ENCODE measurements around the gene TRPM2.

Gene TRPM2

DNA sequence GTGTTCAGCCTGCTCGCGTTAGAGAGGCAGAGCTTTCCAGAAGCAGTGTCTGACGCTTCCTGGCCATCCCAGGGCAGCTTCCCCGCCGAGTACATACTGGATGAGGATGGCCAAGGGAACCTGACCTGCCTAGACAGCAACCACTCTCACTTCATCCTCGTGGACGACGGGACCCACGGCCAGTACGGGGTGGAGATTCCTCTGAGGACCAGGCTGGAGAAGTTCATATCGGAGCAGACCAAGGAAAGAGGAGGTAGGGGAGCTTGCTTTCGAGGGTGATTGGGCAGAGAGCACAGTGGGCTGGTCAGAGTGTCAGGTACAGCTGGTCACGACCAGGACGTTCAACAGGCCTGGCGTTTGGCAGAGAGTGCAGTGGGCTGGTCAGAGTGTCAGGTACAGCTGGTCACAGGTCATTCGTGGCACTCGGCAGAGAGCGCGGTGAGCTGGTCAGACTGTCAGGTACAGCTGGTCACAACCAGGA lies 22.4 kb downstream of the TRPM2 start:
- DNase-seq (no peak), ATAC-seq (replicated peaks) (no peak)
- peaks cover 10 to 11% of the 10 kb centered on the region in 2 donors for H3K9me3 Mint-ChIP-seq
- H3K4me3 Mint-ChIP-seq = peak overlapping the region in 1 of 2 donors; percentile 30
- no peaks in the 10 kb centered on the region for H3K27me3 Mint-ChIP-seq
- H3K36me3 Mint-ChIP-seq = peaks cover 6 to 17% of the 10 kb centered on the region in 2 donors
- H3K27ac Mint-ChIP-seq = peak overlapping the region; percentile 79
- H3K4me1 Mint-ChIP-seq = peaks cover 22 to 25% of the 10 kb centered on the region in 2 donors

GRCh38 chr21:44376606-44377005 lies 23.2 kb downstream of the TRPM2 start:
- H3K4me3 Mint-ChIP-seq = no peak overlapping the region
- DNase-seq (no peak), ATAC-seq (replicated peaks) (no peak)
- peaks cover 22 to 25% of the 10 kb centered on the region in 2 donors for H3K4me1 Mint-ChIP-seq
- H3K27ac Mint-ChIP-seq = no peak overlapping the region
- peaks cover 6 to 16% of the 10 kb centered on the region in 2 donors for H3K36me3 Mint-ChIP-seq
- H3K27me3 Mint-ChIP-seq = no peaks in the 10 kb centered on the region
- H3K9me3 Mint-ChIP-seq = peaks cover 7 to 8% of the 10 kb centered on the region in 2 donors

DNA sequence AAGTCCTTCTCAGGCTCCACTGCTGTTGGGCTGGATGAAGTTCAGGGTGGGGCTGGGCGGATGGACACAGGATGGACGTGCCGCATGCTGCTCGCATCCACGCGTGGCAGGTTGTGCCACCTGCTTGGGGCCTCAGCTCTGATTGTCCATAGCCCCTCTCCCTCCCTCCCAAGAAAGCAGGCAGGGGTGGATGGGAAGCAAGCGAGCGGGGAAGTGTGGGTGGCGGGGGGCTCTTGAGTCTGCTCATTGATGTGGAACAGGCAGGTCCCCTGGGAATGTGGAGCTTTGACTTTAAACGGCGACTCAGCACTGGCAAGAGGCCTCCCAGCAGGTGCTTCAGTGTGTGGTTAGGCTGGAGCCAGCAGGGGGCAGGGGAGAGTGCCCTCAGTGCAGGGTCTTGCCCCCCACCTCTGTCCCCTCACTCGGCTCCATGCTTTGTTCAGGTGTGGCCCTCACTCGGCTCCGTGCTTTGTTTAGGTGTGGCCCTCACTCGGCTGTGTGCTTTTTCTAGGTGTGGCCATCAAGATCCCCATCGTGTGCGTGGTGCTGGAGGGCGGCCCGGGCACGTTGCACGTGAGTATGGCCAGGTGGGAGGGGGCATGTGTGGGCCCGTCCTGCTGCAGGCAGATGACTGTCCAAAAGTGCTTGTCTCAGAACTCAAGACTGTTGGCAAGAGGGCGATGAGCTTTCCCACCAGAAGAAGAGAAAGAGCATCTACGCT lies 23.9 kb downstream of the TRPM2 start:
- ATAC-seq (replicated peaks) (peak in 1 of 2 donors; percentile 23), DNase-seq (no peak)
- H3K27me3 Mint-ChIP-seq = no peaks in the 10 kb centered on the region
- H3K36me3 Mint-ChIP-seq = peaks cover 9 to 20% of the 10 kb centered on the region in 2 donors
- no peak overlapping the region for H3K27ac Mint-ChIP-seq
- peaks cover 7 to 8% of the 10 kb centered on the region in 2 donors for H3K9me3 Mint-ChIP-seq
- no peak overlapping the region for H3K4me3 Mint-ChIP-seq
- peaks cover 22 to 25% of the 10 kb centered on the region in 2 donors for H3K4me1 Mint-ChIP-seq

DNA sequence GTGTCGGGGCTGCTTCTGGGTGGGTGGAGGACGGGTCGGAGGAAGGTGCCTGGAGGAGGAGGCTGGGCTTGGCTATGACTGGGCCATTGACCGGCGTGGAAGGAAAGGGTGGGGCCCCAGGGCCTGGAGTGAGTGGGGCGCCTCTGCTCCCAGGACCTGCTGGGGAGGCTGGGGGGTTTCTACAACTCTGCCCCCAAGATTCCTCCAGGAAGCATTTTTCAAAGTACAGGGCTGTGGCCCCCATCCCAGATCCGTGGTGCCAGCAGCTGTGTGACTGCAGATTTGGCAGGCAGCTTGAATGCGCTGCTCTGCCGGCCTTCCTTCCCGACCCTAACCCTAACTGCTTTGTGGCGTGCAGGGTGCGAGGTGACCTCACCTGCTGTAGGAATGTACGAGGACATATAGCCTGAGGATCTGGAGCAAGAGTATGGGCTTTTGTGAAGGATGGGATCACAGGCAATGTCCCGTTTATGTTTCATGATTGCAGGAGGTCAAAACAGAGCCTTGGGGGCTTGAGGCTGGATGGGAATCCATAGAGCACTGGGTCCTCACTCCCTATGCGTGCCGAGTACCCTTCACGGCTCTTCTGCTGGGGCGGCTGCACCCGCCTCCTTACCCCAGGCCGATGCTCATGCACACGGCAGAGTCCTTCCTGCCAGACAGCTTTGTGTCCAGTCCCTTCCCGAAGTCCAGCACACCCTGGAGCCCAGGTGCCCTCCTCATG lies 24.7 kb downstream of the TRPM2 start:
- Mint-ChIP-seq H3K27ac (no peak overlapping the region), H3K4me1 (peaks cover 22 to 25% of the 10 kb centered on the region in 2 donors), H3K9me3 (peaks cover 7 to 8% of the 10 kb centered on the region in 2 donors), H3K27me3 (no peaks in the 10 kb centered on the region), H3K4me3 (no peak overlapping the region), H3K36me3 (peaks cover 12 to 25% of the 10 kb centered on the region in 2 donors)
- ATAC-seq (replicated peaks) = no peak
- no peak for DNase-seq

- peaks cover 22 to 25% of the 10 kb centered on the region in 2 donors for H3K4me1 Mint-ChIP-seq
- no peak overlapping the region for H3K4me3 Mint-ChIP-seq
- no peak for DNase-seq
- H3K9me3 Mint-ChIP-seq = peaks cover 7 to 12% of the 10 kb centered on the region in 2 donors
- H3K36me3 Mint-ChIP-seq = peaks cover 16 to 33% of the 10 kb centered on the region in 2 donors
- H3K27ac Mint-ChIP-seq = no peak overlapping the region
- H3K27me3 Mint-ChIP-seq = no peaks in the 10 kb centered on the region
- no peak for ATAC-seq (replicated peaks)
Observed at GRCh38 chr21:44378646-44379514, 25.5 kb downstream of the TRPM2 start.

- DNase-seq (no peak), ATAC-seq (replicated peaks) (no peak)
- H3K27me3 Mint-ChIP-seq = no peaks in the 10 kb centered on the region
- H3K4me1 Mint-ChIP-seq = peaks cover 22 to 25% of the 10 kb centered on the region in 2 donors
- peaks cover 10 to 18% of the 10 kb centered on the region in 2 donors for H3K9me3 Mint-ChIP-seq
- H3K4me3 Mint-ChIP-seq = no peak overlapping the region
- H3K36me3 Mint-ChIP-seq = peaks cover 19 to 39% of the 10 kb centered on the region in 2 donors
- no peak overlapping the region for H3K27ac Mint-ChIP-seq
Observed at GRCh38 chr21:44379515-44379848, 26.1 kb downstream of the TRPM2 start.

DNA sequence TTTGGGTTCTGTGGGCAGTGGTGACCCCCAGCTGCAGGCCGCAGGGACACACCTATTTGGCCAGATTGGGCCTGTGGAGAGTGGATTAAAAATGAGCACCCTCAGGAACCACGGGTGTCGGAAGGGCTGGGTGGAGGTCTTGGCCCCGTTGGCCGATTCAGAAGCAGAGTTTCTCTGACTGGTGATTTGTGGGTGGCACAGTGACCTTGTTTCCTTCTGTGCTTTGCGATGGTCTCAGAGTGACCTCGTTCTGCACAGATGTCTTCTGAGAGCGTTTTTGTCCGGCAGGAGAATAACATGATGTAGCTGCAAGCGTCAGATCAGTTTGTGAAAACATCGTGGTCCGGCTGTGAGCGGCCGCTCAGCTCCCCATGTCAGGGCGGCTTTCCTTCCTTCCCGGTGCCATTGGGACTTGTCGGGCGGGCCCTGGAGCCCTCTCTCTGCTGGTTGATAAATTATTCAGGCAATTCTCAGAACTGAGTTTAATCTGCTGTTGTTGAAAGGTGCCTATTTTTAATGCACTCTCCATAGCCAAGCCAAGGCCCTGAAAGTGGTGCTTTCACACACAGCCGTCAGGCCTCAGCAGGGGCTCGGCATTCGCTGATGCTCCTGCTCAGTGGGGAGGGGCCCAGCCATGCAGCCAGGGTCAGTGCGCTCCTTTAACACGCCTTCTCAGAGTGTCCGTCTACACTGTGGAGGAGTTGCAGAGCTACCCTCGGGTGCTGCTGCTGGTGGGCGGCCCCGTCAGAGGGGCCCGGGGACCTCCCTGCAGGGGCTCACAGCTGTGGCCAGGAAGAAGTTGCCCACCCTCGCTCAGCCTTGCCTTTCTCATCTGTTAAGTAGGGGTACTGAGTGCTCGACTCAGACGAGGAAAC lies 26.8 kb downstream of the TRPM2 start:
- H3K4me3 Mint-ChIP-seq = no peak overlapping the region
- peaks cover 16 to 20% of the 10 kb centered on the region in 2 donors for H3K4me1 Mint-ChIP-seq
- DNase-seq (no peak), ATAC-seq (replicated peaks) (no peak)
- H3K27me3 Mint-ChIP-seq = no peaks in the 10 kb centered on the region
- H3K27ac Mint-ChIP-seq = no peak overlapping the region
- peaks cover 9 to 16% of the 10 kb centered on the region in 2 donors for H3K9me3 Mint-ChIP-seq
- peaks cover 17 to 39% of the 10 kb centered on the region in 2 donors for H3K36me3 Mint-ChIP-seq

GRCh38 chr21:44380876-44381275 lies 27.5 kb downstream of the TRPM2 start:
- H3K4me3 Mint-ChIP-seq = no peak overlapping the region
- peaks cover 9 to 16% of the 10 kb centered on the region in 2 donors for H3K9me3 Mint-ChIP-seq
- H3K27me3 Mint-ChIP-seq = no peaks in the 10 kb centered on the region
- ATAC-seq (replicated peaks) = no peak
- H3K4me1 Mint-ChIP-seq = peaks cover 10 to 14% of the 10 kb centered on the region in 2 donors
- H3K27ac Mint-ChIP-seq = no peak overlapping the region
- H3K36me3 Mint-ChIP-seq = peaks cover 20 to 40% of the 10 kb centered on the region in 2 donors
- DNase-seq = no peak

DNA sequence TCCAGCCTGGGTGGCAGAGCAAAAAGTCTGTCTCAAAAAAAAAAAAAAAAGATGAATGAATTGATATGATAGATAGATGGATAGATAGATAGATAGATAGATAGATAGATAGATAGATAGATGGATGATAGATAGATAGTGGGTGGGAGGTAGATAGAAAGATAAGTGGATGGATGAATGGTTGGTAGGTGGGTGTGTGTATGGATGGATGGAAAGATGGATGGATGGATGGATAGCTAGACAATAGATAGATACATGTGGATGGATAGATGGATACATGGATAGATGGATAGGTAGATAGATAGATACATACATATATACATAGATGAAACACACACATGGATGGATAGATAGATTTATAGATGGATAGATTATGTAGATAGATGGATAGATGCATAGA lies 28.5 kb downstream of the TRPM2 start:
- Mint-ChIP-seq H3K4me3 (no peak overlapping the region), H3K27me3 (no peaks in the 10 kb centered on the region), H3K27ac (no peak overlapping the region), H3K9me3 (peaks cover 12 to 16% of the 10 kb centered on the region in 2 donors), H3K36me3 (peaks cover 20 to 40% of the 10 kb centered on the region in 2 donors), H3K4me1 (peaks cover 3 to 4% of the 10 kb centered on the region in 2 donors)
- DNase-seq (no peak), ATAC-seq (replicated peaks) (no peak)

- H3K27ac Mint-ChIP-seq = no peak overlapping the region
- no peaks in the 10 kb centered on the region for H3K27me3 Mint-ChIP-seq
- peaks cover 12 to 16% of the 10 kb centered on the region in 2 donors for H3K9me3 Mint-ChIP-seq
- peaks cover 20 to 37% of the 10 kb centered on the region in 2 donors for H3K36me3 Mint-ChIP-seq
- DNase-seq (no peak), ATAC-seq (replicated peaks) (no peak)
- H3K4me1 Mint-ChIP-seq = no peaks in the 10 kb centered on the region
- no peak overlapping the region for H3K4me3 Mint-ChIP-seq
Observed at GRCh38 chr21:44382536-44382935, 29.1 kb downstream of the TRPM2 start.

DNA sequence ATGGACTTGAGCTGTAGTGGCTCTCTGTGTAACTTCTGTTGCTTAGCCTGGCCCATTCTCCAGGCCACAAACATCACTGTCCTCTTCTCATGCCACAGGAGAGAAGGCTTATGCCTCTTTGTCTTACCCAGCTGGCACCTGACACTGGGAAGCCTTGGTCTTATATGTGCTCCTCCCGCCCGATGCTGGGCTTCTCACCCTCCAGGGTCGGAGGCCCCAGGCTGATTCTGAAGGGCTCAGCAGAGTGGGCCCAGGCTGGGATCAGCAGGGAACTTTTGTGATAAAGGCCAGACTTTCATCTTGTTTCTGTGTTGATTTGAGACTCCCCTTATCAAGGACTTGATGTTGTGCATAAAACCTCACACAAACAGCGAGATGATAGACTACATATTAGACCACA lies 29.8 kb downstream of the TRPM2 start:
- H3K36me3 Mint-ChIP-seq = peaks cover 20 to 37% of the 10 kb centered on the region in 2 donors
- DNase-seq (no peak), ATAC-seq (replicated peaks) (no peak)
- no peak overlapping the region for H3K27ac Mint-ChIP-seq
- peaks cover 12 to 16% of the 10 kb centered on the region in 2 donors for H3K9me3 Mint-ChIP-seq
- H3K4me3 Mint-ChIP-seq = no peak overlapping the region
- H3K4me1 Mint-ChIP-seq = no peaks in the 10 kb centered on the region
- H3K27me3 Mint-ChIP-seq = no peaks in the 10 kb centered on the region

DNA sequence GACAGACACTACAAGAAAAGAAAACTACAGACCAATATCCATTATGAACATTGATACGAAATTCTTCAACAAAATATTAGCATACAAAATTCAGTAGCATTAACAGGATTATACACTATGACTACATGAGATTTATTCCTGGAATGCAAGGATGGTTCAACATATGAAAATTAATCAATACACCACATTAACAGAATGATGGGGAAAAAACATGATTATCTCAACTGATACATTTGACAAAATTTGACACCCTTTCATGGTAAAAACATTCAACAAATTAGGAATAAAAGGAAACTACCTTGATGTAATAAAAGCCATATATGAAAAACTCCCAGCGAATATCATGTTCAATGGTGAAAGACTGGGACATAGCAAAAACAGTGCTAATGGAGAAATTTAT lies 31.5 kb downstream of the TRPM2 start:
- Mint-ChIP-seq H3K4me3 (no peak overlapping the region), H3K27me3 (no peaks in the 10 kb centered on the region), H3K36me3 (peaks cover 20 to 37% of the 10 kb centered on the region in 2 donors), H3K27ac (no peak overlapping the region), H3K9me3 (peaks cover 12 to 16% of the 10 kb centered on the region in 2 donors), H3K4me1 (no peaks in the 10 kb centered on the region)
- ATAC-seq (replicated peaks) (no peak), DNase-seq (no peak)

DNA sequence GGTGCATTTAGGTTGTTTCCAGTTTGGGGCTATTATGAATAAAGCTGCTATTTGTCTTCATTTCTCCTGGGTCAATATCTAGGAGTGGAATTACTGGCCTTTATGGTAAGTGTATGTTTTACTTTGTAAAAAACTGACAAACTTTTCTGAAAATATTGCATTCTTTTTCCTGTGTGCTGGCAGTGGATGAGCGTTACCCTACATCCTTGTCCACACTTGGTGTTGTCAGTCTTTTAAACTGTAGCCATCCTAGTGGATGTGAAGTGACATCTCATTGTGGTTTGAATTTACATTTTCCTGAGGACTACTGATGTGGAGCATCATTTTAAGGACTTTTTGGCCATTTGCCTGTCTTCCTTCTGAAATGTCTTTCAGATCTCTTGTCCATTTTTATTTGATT lies 35.9 kb downstream of the TRPM2 start:
- Mint-ChIP-seq H3K4me3 (no peak overlapping the region), H3K27me3 (no peaks in the 10 kb centered on the region), H3K36me3 (peaks cover 9 to 12% of the 10 kb centered on the region in 2 donors), H3K9me3 (peaks cover 8 to 10% of the 10 kb centered on the region in 2 donors), H3K27ac (no peak overlapping the region), H3K4me1 (peaks cover 3 to 11% of the 10 kb centered on the region in 2 donors)
- ATAC-seq (replicated peaks) = no peak
- DNase-seq = no peak

Data from stimulated activated naive B cell treated with anti-CD40 and anti-IgM and Interleukin-4, amounts not matched to agents 10 μg/mL and 1 μg/mL and 100 μg/mL, for 72 hours (primary cell).